ENCODE data around the gene ASCC3.
"Not testable (repeated sequence)": the region's sequence is repeated elsewhere in the genome, so short reads cannot be mapped to it uniquely, and the experiment has no call there.

ASCC3 gene

DNA sequence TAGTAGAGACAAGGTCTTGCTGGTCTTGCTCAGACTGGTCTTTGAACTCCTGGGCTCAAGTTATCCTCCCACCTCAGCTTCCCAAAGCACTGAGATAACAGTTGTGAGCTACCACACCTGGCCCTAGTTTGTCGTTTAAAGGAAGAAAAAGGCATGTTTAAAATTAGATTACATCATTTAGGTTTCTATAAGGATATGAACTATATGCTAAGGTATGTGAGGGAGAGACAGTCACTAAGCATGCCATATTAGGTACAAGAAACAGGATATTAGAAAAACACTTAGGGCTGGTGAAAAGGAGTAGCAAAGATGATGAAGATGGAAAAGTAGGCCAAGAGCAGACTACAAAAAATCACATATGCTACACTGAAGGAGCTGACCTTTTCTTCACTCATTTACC, 106.4 kb downstream of the ASCC3 start:
- H3K27ac ChIP-seq, result 0 out of 2 replicates have a peak overlapping the region, but pooled peaks have one; percentile 10
- CTCF ChIA-PET, result no interaction called here
- TF ChIP-seq, protein P1, sequence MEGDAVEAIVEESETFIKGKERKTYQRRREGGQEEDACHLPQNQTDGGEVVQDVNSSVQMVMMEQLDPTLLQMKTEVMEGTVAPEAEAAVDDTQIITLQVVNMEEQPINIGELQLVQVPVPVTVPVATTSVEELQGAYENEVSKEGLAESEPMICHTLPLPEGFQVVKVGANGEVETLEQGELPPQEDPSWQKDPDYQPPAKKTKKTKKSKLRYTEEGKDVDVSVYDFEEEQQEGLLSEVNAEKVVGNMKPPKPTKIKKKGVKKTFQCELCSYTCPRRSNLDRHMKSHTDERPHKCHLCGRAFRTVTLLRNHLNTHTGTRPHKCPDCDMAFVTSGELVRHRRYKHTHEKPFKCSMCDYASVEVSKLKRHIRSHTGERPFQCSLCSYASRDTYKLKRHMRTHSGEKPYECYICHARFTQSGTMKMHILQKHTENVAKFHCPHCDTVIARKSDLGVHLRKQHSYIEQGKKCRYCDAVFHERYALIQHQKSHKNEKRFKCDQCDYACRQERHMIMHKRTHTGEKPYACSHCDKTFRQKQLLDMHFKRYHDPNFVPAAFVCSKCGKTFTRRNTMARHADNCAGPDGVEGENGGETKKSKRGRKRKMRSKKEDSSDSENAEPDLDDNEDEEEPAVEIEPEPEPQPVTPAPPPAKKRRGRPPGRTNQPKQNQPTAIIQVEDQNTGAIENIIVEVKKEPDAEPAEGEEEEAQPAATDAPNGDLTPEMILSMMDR (conservative IDR thresholded peaks at IDR 0.05; ENCODE audit: low read depth), result no peak
- DNase-seq (ENCODE audit: low spot score), result no peak
- POLR2A ChIA-PET (ENCODE audit: low non-redundant PET), result no interaction called here

DNA sequence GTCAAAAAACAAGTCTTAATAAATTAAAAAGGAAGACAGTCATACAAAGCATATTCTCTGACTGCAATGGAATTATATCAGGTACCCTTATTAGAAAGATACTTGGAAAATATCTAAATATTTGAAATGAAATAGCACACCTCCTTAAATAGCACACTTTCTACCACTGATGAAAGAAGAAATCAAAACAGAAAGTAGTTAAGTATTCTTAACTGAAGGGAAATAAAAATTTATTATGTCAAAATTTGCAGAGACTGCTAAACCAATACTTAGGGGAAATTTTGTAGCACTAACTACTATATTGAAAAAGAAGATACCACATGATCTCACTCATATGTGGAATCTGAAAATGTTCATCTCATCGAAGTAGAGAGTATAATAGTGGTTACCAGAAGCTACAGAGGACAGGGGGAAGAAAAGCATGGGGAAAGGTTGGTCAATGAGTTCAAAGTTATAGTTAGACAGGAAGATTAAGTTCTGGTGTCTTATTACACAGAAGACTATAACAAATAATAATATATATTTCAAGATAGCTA, 112.2 kb downstream of the ASCC3 start:
- POLR2A ChIA-PET (ENCODE audit: low non-redundant PET), result no interaction called here
- TF ChIP-seq, protein P1 (conservative IDR thresholded peaks at IDR 0.05; ENCODE audit: low read depth), result no peak
- CTCF ChIA-PET, result no interaction called here
- DNase-seq (ENCODE audit: low spot score), result no peak
- no peak overlapping the region for H3K27ac ChIP-seq

DNA sequence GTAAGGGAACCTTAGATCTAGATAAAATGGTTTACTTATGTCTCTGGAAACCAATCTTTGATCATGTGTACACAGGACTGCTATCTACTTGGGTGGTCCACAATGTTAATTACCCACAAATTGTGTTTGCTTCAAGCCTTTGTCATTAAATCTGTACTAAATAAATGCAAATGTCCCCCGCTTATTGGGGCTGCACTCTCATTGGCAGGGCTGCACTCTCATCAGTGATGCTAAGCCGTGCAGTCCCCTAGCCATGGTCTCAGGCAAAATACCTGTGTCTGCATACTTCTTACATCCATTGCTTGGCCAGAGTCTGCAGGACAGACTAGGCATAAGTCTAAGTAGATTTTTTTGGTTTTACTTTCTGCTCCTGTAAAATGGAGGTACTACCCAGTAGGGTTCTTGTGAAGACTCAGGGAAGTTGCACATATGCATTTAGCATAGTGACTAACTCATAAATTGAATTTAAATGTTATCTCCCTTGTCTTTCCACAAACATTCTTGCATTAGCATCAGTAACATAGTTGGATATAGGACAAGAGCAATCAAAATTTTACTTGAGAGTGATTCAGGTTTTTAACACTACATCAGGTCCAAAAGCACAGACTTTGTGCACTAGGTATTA, 117.4 kb downstream of the ASCC3 start:
- no peak for DNase-seq (ENCODE audit: low spot score)
- TF ChIP-seq, protein P1 (conservative IDR thresholded peaks at IDR 0.05; ENCODE audit: low read depth), result no peak
- CTCF ChIA-PET, result no interaction called here
- POLR2A ChIA-PET (ENCODE audit: low non-redundant PET), result no interaction called here
- H3K27ac ChIP-seq, result no peak overlapping the region

DNA sequence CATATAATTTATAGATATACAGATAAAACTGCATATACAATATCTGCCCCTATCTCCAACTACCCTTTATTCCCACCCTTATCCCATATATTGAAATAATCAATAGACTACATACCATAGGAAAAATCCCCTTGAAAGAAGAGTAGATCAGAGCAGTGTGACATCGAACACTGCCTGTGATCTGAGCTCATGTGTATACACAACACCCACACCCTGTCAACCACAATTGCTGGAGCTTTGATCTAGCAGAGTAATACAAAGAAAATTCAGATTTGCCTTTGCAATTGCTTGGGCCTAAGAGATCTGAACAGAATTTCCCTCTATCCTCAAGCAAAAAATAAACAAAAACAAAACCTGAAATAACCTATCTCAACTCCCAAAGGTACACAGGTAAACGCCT, 119.3 kb downstream of the ASCC3 start:
- DNase-seq (ENCODE audit: low spot score), result no peak
- ChIA-PET POLR2A (ENCODE audit: low non-redundant PET) (no interaction called here), CTCF (no interaction called here)
- TF ChIP-seq, protein P1 (conservative IDR thresholded peaks at IDR 0.05; ENCODE audit: low read depth), result no peak
- no peak overlapping the region for H3K27ac ChIP-seq

DNA sequence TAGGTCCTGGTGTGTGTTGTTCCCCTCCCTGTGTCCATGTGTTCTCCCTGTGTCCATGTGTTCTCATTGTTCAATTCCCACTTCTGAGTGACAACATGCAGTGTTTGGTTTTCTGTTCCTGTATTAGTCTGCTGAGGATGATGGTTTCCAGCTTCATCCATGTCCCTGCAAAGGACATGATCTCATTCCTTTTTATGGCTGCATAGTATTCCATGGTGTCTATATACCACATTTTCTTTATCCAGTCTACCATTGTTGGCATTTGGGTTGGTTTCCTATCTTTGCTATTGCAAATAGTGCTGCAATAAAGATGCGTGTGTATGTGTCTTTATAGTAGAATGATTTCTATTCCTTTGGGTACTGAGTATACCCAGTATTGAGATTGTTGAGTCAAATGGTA, 122.7 kb downstream of the ASCC3 start:
- CTCF ChIA-PET; H3K27ac ChIP-seq; DNase-seq (ENCODE audit: low spot score); POLR2A ChIA-PET (ENCODE audit: low non-redundant PET): not testable (repeated sequence)

DNA sequence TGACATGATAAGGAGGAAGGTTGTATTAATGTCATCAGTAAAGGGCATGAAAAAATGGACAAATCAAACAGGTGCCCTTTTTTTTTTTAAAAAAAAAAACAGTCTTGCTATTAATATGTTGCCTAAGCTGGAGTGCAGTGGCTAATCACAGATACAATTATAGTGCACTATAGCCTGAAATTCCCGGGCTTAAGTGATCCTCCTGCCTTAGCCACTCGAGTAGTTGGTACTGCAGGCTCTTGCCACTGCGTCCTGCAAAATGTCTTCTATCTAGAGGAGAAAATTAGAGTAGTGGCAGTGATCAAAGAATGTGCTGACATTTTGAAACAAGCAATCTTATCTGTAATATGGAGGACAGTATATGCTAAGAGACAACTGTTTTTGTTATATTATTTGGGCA, 127.7 kb downstream of the ASCC3 start:
- TF ChIP-seq, protein P1 (conservative IDR thresholded peaks at IDR 0.05; ENCODE audit: low read depth), result no peak
- no peak for DNase-seq (ENCODE audit: low spot score)
- H3K27ac ChIP-seq, result no peak overlapping the region
- ChIA-PET CTCF (interaction anchor here (0.7 kb wide), 1 partner anchor 672 kb away, joined by 4 read pairs; no protein-coding TSS in a partner anchor), POLR2A (ENCODE audit: low non-redundant PET) (no interaction called here)

DNA sequence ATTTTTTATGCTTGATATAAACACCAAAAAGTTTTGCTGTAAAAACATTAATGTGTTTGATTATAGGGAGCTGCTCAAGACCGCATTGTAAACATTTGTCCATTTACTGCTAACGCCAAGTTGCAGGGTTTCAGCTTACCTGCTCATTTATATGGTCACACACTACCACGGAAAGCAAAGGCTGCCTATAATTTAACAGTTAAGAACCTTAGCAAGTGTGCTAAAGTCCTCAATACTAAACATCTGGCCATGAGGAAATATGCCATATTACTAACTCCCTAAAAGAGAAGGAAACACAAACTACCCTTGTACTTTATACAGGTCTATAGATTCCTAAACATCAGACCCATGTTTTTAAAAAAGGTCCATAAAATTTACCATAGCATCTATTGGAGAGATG, 129.5 kb downstream of the ASCC3 start:
- H3K27ac ChIP-seq, result no peak overlapping the region
- POLR2A ChIA-PET (ENCODE audit: low non-redundant PET), result no interaction called here
- TF ChIP-seq, protein P1 (conservative IDR thresholded peaks at IDR 0.05; ENCODE audit: low read depth), result no peak
- no peak for DNase-seq (ENCODE audit: low spot score)
- CTCF ChIA-PET, result interaction anchor here (0.6 kb wide), 1 partner anchor 1289 kb away, joined by 5 read pairs; no protein-coding TSS in a partner anchor
